Body of pancreas (tissue), 4 donors: ENCODE measurements around the gene RERG.

ENCODE experiments used
- CTCF ChIP-seq, 7 experiments: fragments of 450-650 bp in 4 of 7; fragments of 200-600 bp in 3 of 7; sonication (generic) in 3 of 7; IDR thresholded peaks; one replicate each; pipeline ENCODE4 v1.5.1; 2016 to 2019; ENCODE audit warnings: antibody characterized with exemption in 7 of 7
- POLR2A ChIP-seq, 3 donors: fragments of 450-650 bp; IDR thresholded peaks; one replicate each; pipeline ENCODE4 v1.6.1; 2016; ENCODE audit warnings: antibody characterized with exemption in 3 of 3, mild to moderate bottlenecking in 2 of 3

- TF ChIP-seq CTCF (IDR thresholded peaks at IDR 0.05) (no peak), POLR2A (IDR thresholded peaks at IDR 0.05) (no peak)
Observed at GRCh38 chr12:15186597-15186996, 34.6 kb downstream of the RERG start.
